Muscle of back (tissue), 11 donors: ENCODE results near the gene CAMTA1. TPM values are rescaled to one million over a fixed set of nuclear protein-coding genes. Genes with fewer than 3 reads are reported as not detected.

Experiments used
- DNase-seq, 3 donors: peaks; one replicate each; pipeline versions ENCODE4 v3.0.0 to v3.0.0-alpha.2; 2013
- polyA plus RNA-seq, 10 donors: library from polyadenylated mRNA; unstranded; fragments of 120-200 nt; gene quantifications; one replicate each; pipeline ENCODE4 v1.2.1, GENCODE V29; 2013; ENCODE audit not compliant: insufficient read length in 10 of 10

Gene CAMTA1
- polyA plus RNA-seq, 10 donors: 36.4 to 49.7 (median 44.0) TPM

- DNase-seq: no peak
These were observed 641.7 kb downstream of the CAMTA1 start for GRCh38 chr1:7426780-7427604.

GRCh38 chr1:7427605-7428300, 642.5 kb downstream of the CAMTA1 start:
- DNase-seq: no peak

GRCh38 chr1:7429290-7429689, 644.0 kb downstream of the CAMTA1 start:
- no peak for DNase-seq

GRCh38 chr1:7430047-7430608, 644.9 kb downstream of the CAMTA1 start:
- DNase-seq: no peak

GRCh38 chr1:7430691-7431090, 645.4 kb downstream of the CAMTA1 start:
- DNase-seq: peak in 1 of 3 donors; percentile 7

GRCh38 chr1:7432102-7432899, 647.0 kb downstream of the CAMTA1 start:
- DNase-seq: no peak

GRCh38 chr1:7432900-7433380, 647.7 kb downstream of the CAMTA1 start:
- no peak for DNase-seq

GRCh38 chr1:7434566-7434965, 649.3 kb downstream of the CAMTA1 start:
- no peak for DNase-seq

GRCh38 chr1:7435276-7436055, 650.2 kb downstream of the CAMTA1 start:
- DNase-seq: no peak

- DNase-seq: no peak
These were observed 651.1 kb downstream of the CAMTA1 start for GRCh38 chr1:7436056-7437005.

GRCh38 chr1:7437036-7437435, 651.8 kb downstream of the CAMTA1 start:
- DNase-seq: no peak

- no peak for DNase-seq
These were observed 652.5 kb downstream of the CAMTA1 start for GRCh38 chr1:7437608-7438395.

- DNase-seq: no peak
These were observed 653.1 kb downstream of the CAMTA1 start for GRCh38 chr1:7438396-7438785.

GRCh38 chr1:7438921-7439655, 653.8 kb downstream of the CAMTA1 start:
- DNase-seq: no peak

GRCh38 chr1:7440154-7440553, 654.9 kb downstream of the CAMTA1 start:
- DNase-seq: no peak

GRCh38 chr1:7441143-7441841, 656.0 kb downstream of the CAMTA1 start:
- no peak for DNase-seq

GRCh38 chr1:7442036-7442435, 656.8 kb downstream of the CAMTA1 start:
- no peak for DNase-seq

GRCh38 chr1:7442918-7443317, 657.7 kb downstream of the CAMTA1 start:
- DNase-seq: no peak
